Ishikawa (cell line): ENCODE measurements around the gene IWS1.

ENCODE experiments used
- CEBPB ChIP-seq: IDR thresholded peaks from 2 replicates; pipeline ENCODE4 v1.6.1; 2012
- CREB1 ChIP-seq: IDR thresholded peaks from 2 replicates; pipeline ENCODE4 v1.6.1; 2012; ENCODE audit warnings: low read depth
- EGR1 ChIP-seq: IDR thresholded peaks from 2 replicates; pipeline ENCODE4 v1.6.1; 2012
- EP300 ChIP-seq: IDR thresholded peaks from 2 replicates; pipeline ENCODE4 v1.6.1; 2012; ENCODE audit warnings: borderline replicate concordance
- FOXM1 ChIP-seq: IDR thresholded peaks from 2 replicates; pipeline ENCODE4 v1.6.1; 2012; ENCODE audit warnings: low read depth, borderline replicate concordance
- NFIC ChIP-seq: IDR thresholded peaks from 2 replicates; pipeline ENCODE4 v1.6.1; 2012
- RAD21 ChIP-seq: IDR thresholded peaks from 2 replicates; pipeline ENCODE4 v1.6.1; 2012; ENCODE audit warnings: low read depth
- TAF1 ChIP-seq: IDR thresholded peaks from 2 replicates; pipeline ENCODE4 v1.6.1; 2012; ENCODE audit warnings: low read depth, mild to moderate bottlenecking
- TCF12 ChIP-seq: IDR thresholded peaks from 2 replicates; pipeline ENCODE4 v1.6.1; 2012; ENCODE audit warnings: low read depth
- TEAD4 ChIP-seq: IDR thresholded peaks from 2 replicates; pipeline ENCODE4 v1.6.1; 2012
- USF1 ChIP-seq: IDR thresholded peaks from 2 replicates; pipeline ENCODE4 v1.6.1; 2012
- YY1 ChIP-seq: IDR thresholded peaks from 2 replicates; pipeline ENCODE4 v1.6.1; 2012; ENCODE audit warnings: low read depth
- ZBTB7A ChIP-seq: IDR thresholded peaks from 2 replicates; pipeline ENCODE4 v1.6.1; 2012; ENCODE audit warnings: low read depth
- TF ChIP-seq, protein P1 (sequence below): IDR thresholded peaks from 2 replicates; pipeline ENCODE4 v1.6.1; 2012; ENCODE audit warnings: low read depth, mild to moderate bottlenecking
- TF ChIP-seq, protein P2 (sequence below): IDR thresholded peaks from 2 replicates; pipeline ENCODE4 v1.6.1; 2012

The IWS1 gene

DNA sequence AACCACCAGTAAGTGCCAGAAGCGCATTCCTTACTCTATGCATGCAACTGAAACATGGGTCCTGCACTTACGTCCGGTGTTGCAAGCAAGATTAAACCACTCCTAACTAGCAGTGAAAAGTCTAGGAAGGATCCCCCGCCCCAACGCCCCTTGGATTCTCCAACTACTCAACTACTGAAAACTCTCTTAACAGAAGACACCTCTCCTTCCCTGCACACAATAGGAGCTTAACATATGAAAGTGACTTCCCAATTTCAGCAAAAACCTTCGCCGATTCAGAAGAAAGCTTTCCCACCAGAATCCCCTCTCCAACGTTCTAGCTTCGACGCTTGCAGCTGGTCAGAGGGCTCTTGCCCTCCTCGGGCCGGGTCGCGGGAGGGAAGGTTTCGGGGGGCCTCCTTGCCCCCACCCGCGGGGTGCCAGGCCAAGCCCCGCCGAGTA is 578 bp downstream of the IWS1 start:
- TF ChIP-seq EGR1, result no peak

DNA sequence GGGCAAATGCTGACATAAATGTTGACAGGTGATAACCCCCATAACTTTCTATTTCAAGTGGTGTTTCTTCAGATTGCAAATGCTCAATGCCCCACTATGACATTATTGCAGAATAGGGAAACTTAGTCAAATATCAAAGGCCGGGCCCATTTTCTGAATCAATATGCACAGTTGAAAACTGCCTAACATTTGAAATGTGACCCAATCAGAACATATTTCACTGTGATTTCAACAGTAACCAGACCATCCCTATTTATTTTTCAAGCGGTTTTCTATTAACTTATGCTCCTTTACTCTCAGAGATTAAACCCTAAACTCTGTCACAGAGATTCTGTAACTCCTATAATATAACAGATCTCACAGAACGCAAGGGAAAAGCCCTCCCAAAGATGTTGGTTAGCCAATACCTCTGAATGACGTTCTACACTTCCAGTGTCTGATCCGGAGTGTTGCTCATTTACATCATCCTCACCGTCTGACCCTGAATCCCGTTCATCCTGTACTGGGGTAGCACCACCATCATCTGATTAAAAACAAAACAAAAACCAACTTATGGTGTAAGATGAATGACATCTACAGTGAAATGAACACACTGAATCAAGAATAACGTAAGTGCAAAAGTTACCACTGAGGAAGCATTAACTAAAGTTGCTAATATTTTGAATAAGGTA is 2.9 kb downstream of the IWS1 start:
- TF ChIP-seq YY1 (no peak), TCF12 (no peak), FOXM1 (no peak)

- TF ChIP-seq FOXM1 (no peak), TAF1 (no peak)
Measured at GRCh38 chr2:127520424-127520823, 5.9 kb downstream of the IWS1 start.

DNA sequence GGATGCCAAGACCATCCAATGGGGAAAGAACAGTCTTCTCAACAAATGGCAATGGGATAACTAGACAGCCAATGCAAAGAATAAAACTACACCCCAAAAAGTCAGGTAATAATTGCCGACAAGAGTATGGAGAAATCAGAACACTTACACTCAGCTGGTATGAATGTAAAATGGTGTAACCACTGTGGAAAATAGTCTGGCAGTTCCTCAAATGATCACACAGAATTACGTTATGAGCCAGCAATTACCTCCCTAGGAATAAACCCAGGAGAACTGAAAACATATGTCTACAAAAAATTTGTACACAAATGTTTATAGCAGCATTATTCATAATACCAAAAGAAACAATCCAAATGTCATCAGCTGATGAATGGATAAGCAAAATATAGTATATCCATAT is 8.8 kb downstream of the IWS1 start:
- TF ChIP-seq, protein P1, sequence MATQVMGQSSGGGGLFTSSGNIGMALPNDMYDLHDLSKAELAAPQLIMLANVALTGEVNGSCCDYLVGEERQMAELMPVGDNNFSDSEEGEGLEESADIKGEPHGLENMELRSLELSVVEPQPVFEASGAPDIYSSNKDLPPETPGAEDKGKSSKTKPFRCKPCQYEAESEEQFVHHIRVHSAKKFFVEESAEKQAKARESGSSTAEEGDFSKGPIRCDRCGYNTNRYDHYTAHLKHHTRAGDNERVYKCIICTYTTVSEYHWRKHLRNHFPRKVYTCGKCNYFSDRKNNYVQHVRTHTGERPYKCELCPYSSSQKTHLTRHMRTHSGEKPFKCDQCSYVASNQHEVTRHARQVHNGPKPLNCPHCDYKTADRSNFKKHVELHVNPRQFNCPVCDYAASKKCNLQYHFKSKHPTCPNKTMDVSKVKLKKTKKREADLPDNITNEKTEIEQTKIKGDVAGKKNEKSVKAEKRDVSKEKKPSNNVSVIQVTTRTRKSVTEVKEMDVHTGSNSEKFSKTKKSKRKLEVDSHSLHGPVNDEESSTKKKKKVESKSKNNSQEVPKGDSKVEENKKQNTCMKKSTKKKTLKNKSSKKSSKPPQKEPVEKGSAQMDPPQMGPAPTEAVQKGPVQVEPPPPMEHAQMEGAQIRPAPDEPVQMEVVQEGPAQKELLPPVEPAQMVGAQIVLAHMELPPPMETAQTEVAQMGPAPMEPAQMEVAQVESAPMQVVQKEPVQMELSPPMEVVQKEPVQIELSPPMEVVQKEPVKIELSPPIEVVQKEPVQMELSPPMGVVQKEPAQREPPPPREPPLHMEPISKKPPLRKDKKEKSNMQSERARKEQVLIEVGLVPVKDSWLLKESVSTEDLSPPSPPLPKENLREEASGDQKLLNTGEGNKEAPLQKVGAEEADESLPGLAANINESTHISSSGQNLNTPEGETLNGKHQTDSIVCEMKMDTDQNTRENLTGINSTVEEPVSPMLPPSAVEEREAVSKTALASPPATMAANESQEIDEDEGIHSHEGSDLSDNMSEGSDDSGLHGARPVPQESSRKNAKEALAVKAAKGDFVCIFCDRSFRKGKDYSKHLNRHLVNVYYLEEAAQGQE, result no peak
- TF ChIP-seq, protein P2, sequence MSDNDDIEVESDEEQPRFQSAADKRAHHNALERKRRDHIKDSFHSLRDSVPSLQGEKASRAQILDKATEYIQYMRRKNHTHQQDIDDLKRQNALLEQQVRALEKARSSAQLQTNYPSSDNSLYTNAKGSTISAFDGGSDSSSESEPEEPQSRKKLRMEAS, result no peak
- TF ChIP-seq USF1 (no peak), TAF1 (no peak), TEAD4 (no peak), YY1 (no peak)

GRCh38 chr2:127516041-127516762 is 10.1 kb downstream of the IWS1 start:
- TF ChIP-seq NFIC, result no peak
- TF ChIP-seq CEBPB, result no peak
- TF ChIP-seq CREB1, result no peak
- no peak for TF ChIP-seq TCF12
- TF ChIP-seq, protein P1, result no peak

- TF ChIP-seq ZBTB7A, result no peak
- TF ChIP-seq, protein P1, result no peak
- no peak for TF ChIP-seq TEAD4
- TF ChIP-seq CREB1, result no peak
- TF ChIP-seq EP300, result no peak
- TF ChIP-seq, protein P2, result no peak
- TF ChIP-seq TAF1, result no peak
- no peak for TF ChIP-seq CEBPB
- TF ChIP-seq EGR1, result no peak
- TF ChIP-seq FOXM1, result no peak
- no peak for TF ChIP-seq NFIC
- no peak for TF ChIP-seq TCF12
- TF ChIP-seq YY1, result no peak
- no peak for TF ChIP-seq RAD21
Measured at GRCh38 chr2:127515383-127515915, 10.8 kb downstream of the IWS1 start.
